IgD-negative memory B cell (primary cell): Measurements from ENCODE around the gene NCKAP5. TPM values are rescaled to one million over a fixed set of nuclear protein-coding genes. Genes with fewer than 3 reads are reported as not detected.

Experiments used
- H3K27ac Mint-ChIP-seq, 3 donors: one replicate each; pipeline ENCODE4 v1.8.0; 2020 to 2022; ENCODE audit warnings: mild to moderate bottlenecking in 3 of 3, mixed read lengths in 3 of 3, moderate library complexity in 1 of 3
- H3K27me3 Mint-ChIP-seq: one replicate; pipeline ENCODE4 v1.8.0; 2021; ENCODE audit warnings: mixed read lengths
- H3K36me3 Mint-ChIP-seq: one replicate; pipeline ENCODE4 v1.8.0; 2020; ENCODE audit warnings: mild to moderate bottlenecking, mixed read lengths
- H3K4me1 Mint-ChIP-seq, 3 donors: one replicate each; pipeline ENCODE4 v1.8.0; 2020 to 2022; ENCODE audit warnings: mixed read lengths in 3 of 3, mild to moderate bottlenecking in 1 of 3
- H3K4me3 Mint-ChIP-seq, 4 donors: one replicate each; pipeline ENCODE4 v1.8.0; 2020 to 2022; ENCODE audit warnings: mild to moderate bottlenecking in 4 of 4, mixed read lengths in 4 of 4, moderate library complexity in 3 of 4
- H3K9me3 Mint-ChIP-seq, 3 donors: one replicate each; pipeline ENCODE4 v1.8.0; 2020 to 2021; ENCODE audit warnings: mixed read lengths in 3 of 3, mild to moderate bottlenecking in 1 of 3
- polyA plus RNA-seq: library from polyadenylated mRNA; unstranded; fragments of 300-500 nt; fragmentation: Illumina TruSeq; gene quantifications from one replicate; pipeline ENCODE4 v1.2.3, GENCODE V29; 2021

The NCKAP5 gene
- polyA plus RNA-seq, 1 donor from 2014 or later = not detected

DNA sequence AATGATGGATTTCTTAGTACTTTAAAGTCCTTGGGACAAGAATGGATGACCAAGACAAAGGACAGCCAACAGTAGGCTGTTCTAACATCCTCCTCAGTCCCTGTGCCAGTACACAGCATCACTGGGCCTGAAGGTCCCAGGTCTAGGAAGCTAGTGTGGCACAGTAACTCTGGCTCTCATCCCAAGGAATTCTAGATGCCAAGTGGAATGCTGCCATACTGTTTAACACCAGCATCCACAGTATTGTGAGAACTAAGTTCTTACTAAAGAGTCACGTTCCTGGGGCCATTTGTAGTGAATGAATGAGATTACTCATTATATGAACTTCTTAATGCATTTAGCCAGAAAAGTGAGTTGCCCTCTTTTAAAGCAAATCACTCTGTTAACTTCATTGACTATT is 830.0 kb downstream of the NCKAP5 start:
- H3K4me3 Mint-ChIP-seq = no peak overlapping the region
- H3K36me3 Mint-ChIP-seq = no peaks in the 10 kb centered on the region
- no peak overlapping the region for H3K27ac Mint-ChIP-seq
- H3K4me1 Mint-ChIP-seq = no peaks in the 10 kb centered on the region
- no peaks in the 10 kb centered on the region for H3K9me3 Mint-ChIP-seq
- H3K27me3 Mint-ChIP-seq = no peaks in the 10 kb centered on the region

DNA sequence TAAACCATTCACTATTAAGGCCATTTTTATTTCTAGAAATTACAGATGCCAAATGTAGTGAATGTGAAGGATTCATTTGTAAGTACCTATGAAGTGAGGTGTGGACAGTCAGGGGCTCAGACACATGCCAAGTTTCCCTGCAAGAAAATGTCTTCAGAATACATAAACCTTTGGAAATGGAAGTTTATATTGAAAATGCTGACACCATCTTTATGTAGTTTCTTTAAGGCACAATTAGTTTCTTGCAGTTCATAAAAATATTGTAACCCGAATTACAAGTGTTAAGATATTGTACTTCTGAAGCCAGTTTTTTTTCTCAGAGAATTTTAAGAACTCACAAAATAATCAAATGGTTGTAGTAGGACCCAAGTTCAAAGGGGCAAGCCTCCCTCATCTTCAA is 832.2 kb downstream of the NCKAP5 start:
- Mint-ChIP-seq H3K27ac (no peak overlapping the region), H3K4me3 (no peak overlapping the region), H3K27me3 (no peaks in the 10 kb centered on the region)

DNA sequence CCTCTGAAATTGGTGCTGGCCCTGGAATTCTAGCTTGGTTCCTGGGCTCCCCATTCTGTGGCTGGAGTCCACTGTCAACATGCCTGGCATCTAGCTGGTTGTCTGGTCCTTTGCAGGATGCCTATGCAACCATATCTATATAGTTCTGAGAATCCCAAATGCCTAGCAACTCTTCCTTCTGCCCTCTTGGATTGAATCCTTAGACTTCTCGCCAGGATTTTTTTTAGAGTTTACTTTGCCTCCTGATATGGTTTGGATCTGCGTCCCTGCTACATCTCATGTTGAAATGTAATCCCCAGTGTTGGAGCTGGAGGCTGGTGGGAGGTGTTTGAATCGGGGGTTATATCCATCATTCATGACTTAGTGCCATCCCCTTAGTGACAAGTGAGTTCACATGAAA is 833.3 kb downstream of the NCKAP5 start:
- H3K4me3 Mint-ChIP-seq = no peak overlapping the region
- H3K9me3 Mint-ChIP-seq = peaks cover 0 to 3% (median 2%) of the 10 kb centered on the region in 3 donors
- H3K27me3 Mint-ChIP-seq = no peaks in the 10 kb centered on the region
- H3K27ac Mint-ChIP-seq = no peak overlapping the region
- H3K4me1 Mint-ChIP-seq = no peaks in the 10 kb centered on the region
- H3K36me3 Mint-ChIP-seq = no peaks in the 10 kb centered on the region

More for the DNA sequence above, 832.2 kb downstream of the NCKAP5 start:
- H3K4me1 Mint-ChIP-seq = no peaks in the 10 kb centered on the region
- H3K9me3 Mint-ChIP-seq = peaks cover 0 to 3% (median 2%) of the 10 kb centered on the region in 3 donors
- H3K36me3 Mint-ChIP-seq = no peaks in the 10 kb centered on the region

DNA sequence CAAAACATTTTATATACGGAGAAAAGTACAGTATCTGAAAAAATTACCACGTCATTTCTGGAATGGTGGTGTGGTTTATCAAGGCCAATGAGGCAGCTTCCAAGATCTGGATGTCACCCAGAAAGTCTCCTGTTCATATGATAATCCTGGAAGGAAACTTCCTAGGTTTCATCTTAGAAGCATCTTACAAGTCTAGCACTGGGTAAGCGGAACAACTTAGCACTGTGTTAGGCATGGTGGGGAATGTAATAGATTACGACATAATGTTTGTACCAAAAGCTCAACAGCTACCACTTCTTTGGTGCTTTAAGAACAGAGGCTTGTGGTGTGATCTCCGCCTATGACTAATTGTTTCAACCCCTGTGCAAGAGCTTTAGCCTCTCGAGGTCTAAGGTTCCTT is 835.2 kb downstream of the NCKAP5 start:
- Mint-ChIP-seq H3K9me3 (peaks cover 0 to 3% (median 2%) of the 10 kb centered on the region in 3 donors), H3K4me1 (no peaks in the 10 kb centered on the region), H3K36me3 (no peaks in the 10 kb centered on the region), H3K4me3 (no peak overlapping the region), H3K27ac (no peak overlapping the region), H3K27me3 (no peaks in the 10 kb centered on the region)

DNA sequence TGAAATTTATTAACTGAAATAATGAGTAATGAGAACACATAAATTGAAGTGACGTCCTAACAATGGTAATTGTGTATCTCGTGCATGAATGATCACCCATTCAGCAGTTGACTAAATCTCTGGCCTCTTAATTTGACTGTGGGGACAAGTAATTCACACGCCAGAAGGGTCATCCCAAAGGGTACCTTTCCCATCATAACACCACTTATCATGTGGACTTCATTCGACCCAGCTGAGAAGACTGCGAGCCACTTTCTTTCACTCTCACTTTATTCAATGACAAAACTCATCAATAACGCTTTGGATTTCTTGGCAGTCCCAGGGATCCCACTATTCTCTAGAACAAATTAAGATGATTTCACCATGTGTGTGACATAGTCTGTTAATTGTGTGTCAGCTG is 835.6 kb downstream of the NCKAP5 start:
- no peaks in the 10 kb centered on the region for H3K36me3 Mint-ChIP-seq
- peaks cover 0 to 3% (median 2%) of the 10 kb centered on the region in 3 donors for H3K9me3 Mint-ChIP-seq
- H3K4me3 Mint-ChIP-seq = no peak overlapping the region
- no peak overlapping the region for H3K27ac Mint-ChIP-seq
- H3K4me1 Mint-ChIP-seq = no peaks in the 10 kb centered on the region
- H3K27me3 Mint-ChIP-seq = no peaks in the 10 kb centered on the region

DNA sequence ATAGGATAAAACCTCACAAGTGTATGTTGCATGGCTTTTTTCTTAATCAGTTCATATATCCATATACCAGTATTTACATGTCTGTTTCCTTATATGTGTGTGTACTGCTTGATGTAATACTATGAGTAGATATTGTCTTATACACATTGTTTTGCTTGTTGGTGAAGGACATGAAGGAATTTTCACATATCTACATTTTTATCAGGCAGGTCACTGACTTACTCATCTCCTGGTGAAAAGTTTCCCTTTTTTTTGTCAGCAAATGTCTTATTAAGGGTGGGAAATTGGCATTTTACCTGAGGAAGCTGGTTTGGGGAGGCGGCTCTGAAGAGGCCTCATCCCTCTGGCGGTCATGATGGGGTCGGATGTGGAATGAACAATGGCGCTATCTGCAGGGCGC is 836.8 kb downstream of the NCKAP5 start:
- Mint-ChIP-seq H3K27ac (no peak overlapping the region), H3K36me3 (no peaks in the 10 kb centered on the region), H3K9me3 (peaks cover 0 to 3% (median 2%) of the 10 kb centered on the region in 3 donors), H3K4me3 (no peak overlapping the region), H3K27me3 (peaks cover 2% of the 10 kb centered on the region), H3K4me1 (no peaks in the 10 kb centered on the region)

DNA sequence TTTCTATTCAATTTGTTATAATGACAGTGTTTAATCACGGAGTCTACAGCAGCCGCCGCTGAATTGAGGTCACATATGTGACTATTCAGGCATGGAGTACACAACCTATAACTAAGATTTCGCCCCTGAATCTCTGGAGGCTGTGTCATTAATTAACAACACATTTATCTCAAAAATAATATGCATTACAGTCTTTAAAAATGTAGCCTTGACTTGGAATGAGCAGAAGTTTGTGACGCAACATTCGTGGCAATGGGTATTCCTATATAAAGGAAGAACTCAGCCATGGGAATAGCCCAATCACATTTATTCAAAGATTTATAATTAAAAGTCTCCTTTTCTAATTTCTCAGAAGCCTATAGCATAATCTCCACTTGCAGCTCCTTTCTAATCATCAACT is 837.7 kb downstream of the NCKAP5 start:
- peaks cover 0 to 3% (median 2%) of the 10 kb centered on the region in 3 donors for H3K9me3 Mint-ChIP-seq
- H3K27ac Mint-ChIP-seq = no peak overlapping the region
- peaks cover 2% of the 10 kb centered on the region for H3K27me3 Mint-ChIP-seq
- H3K36me3 Mint-ChIP-seq = no peaks in the 10 kb centered on the region
- H3K4me3 Mint-ChIP-seq = no peak overlapping the region
- H3K4me1 Mint-ChIP-seq = no peaks in the 10 kb centered on the region

DNA sequence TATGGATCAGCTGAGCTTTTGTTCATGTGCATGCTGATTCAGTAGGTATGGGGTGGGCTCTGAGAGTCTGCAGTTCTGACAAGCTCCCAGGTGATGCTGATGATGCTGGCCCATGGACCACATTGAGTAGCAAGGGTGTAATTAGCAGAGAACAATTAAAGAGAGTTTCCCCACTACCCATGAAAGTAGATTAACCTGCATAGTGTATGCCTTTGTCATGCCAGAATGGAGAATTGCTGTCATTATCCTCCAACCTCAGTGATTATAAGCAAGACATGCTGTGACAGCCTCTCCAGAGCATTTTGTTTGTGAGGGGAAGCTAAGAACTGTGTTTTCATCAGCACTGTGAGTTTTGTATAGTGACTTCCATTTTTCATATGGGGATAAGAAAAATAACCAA is 838.7 kb downstream of the NCKAP5 start:
- no peak overlapping the region for H3K4me3 Mint-ChIP-seq
- H3K27me3 Mint-ChIP-seq = peaks cover 2% of the 10 kb centered on the region
- H3K27ac Mint-ChIP-seq = no peak overlapping the region
- peaks cover 0 to 3% (median 2%) of the 10 kb centered on the region in 3 donors for H3K9me3 Mint-ChIP-seq
- no peaks in the 10 kb centered on the region for H3K36me3 Mint-ChIP-seq
- no peaks in the 10 kb centered on the region for H3K4me1 Mint-ChIP-seq

DNA sequence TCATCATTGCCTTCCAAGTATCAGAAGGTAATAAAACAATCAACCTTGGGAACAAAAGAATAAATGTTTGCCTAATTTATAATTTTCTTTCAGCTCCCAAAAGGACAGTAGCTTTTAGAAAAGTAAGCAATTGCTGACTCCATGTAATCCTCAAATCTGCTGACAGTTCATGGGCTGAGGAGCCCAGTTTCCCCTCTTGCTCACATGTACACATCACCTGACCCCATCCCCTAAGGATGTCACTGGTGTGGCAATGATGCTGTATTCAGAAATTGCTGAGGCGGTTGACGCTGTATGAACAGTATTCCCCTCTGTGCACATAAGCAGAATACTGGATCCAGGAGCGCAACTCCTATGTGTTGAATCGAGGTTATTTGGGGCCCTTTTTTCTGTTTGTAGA is 842.1 kb downstream of the NCKAP5 start:
- Mint-ChIP-seq H3K4me1 (peaks cover 0 to 1% (median 0%) of the 10 kb centered on the region in 3 donors), H3K9me3 (peaks cover 0 to 2% (median 0%) of the 10 kb centered on the region in 3 donors), H3K27me3 (peaks cover 2% of the 10 kb centered on the region), H3K27ac (no peak overlapping the region), H3K36me3 (peaks cover 4% of the 10 kb centered on the region), H3K4me3 (no peak overlapping the region)

DNA sequence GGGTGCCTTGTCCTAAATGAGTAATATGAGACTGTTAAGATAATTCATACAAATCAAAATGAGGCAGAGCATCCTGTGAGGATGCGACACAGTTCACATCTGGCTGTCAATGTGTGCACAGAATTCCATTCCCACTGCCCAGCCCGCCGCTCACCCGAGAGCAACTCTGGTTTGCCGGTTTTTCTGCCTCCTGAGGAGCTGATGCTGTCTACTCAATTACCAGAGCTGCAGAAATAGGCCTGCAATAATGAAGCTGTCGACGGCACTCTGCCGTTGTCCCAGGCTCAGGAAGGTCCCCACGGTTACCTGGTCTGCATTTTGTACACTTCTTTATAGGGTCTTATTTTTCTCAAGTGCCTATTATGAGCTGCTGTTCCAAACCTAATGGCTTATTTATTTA is 842.5 kb downstream of the NCKAP5 start:
- no peak overlapping the region for H3K4me3 Mint-ChIP-seq
- no peak overlapping the region for H3K27ac Mint-ChIP-seq
- H3K36me3 Mint-ChIP-seq = peaks cover 4% of the 10 kb centered on the region
- peaks cover 0 to 2% (median 0%) of the 10 kb centered on the region in 3 donors for H3K9me3 Mint-ChIP-seq
- peaks cover 2% of the 10 kb centered on the region for H3K27me3 Mint-ChIP-seq
- peaks cover 0 to 1% (median 0%) of the 10 kb centered on the region in 3 donors for H3K4me1 Mint-ChIP-seq

DNA sequence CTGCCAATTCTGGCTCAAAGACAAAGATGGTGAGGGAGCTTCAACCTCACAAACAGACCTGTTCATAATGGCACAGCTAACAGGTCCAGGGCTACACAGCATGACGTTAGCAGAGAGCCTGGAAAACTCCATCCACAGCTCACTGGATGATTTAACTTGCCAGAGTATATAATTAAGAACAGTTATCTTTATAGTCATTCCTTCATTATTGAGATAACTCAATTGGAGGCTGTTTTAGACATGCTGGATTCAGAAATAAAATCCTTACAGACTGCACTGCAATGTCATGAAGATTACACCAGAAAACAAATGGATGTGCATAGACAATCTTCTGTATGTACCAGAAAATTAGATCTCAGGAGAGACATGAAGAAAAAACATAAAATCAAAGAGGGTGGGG is 843.1 kb downstream of the NCKAP5 start:
- H3K4me1 Mint-ChIP-seq = peaks cover 0 to 1% (median 0%) of the 10 kb centered on the region in 3 donors
- H3K36me3 Mint-ChIP-seq = peaks cover 4% of the 10 kb centered on the region
- peaks cover 0 to 2% (median 0%) of the 10 kb centered on the region in 3 donors for H3K9me3 Mint-ChIP-seq
- peaks cover 2% of the 10 kb centered on the region for H3K27me3 Mint-ChIP-seq
- no peak overlapping the region for H3K4me3 Mint-ChIP-seq
- no peak overlapping the region for H3K27ac Mint-ChIP-seq

DNA sequence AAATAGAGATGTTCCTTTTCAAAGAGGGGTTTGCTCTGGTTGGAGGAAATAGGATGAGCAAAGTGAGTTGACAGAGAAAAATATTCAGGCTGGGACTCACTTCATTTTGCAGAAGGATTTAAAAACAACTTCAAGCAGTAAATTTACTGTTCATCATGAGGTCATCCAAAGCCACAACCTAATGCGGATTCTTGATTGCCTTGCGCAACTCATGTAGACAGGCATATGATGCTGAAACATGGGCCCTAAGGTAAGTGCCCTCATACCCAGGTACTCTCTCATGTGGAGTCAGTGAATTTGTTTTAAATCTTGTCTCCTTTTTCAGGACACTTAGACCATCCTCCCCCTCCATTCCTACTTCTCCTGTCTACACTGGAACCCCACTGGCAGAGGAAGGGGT is 846.3 kb downstream of the NCKAP5 start:
- Mint-ChIP-seq H3K9me3 (peaks cover 0 to 2% (median 2%) of the 10 kb centered on the region in 3 donors), H3K27ac (no peak overlapping the region), H3K4me1 (peaks cover 0 to 1% (median 0%) of the 10 kb centered on the region in 3 donors), H3K4me3 (no peak overlapping the region), H3K27me3 (peaks cover under 1% of the 10 kb centered on the region), H3K36me3 (peaks cover 4% of the 10 kb centered on the region)

DNA sequence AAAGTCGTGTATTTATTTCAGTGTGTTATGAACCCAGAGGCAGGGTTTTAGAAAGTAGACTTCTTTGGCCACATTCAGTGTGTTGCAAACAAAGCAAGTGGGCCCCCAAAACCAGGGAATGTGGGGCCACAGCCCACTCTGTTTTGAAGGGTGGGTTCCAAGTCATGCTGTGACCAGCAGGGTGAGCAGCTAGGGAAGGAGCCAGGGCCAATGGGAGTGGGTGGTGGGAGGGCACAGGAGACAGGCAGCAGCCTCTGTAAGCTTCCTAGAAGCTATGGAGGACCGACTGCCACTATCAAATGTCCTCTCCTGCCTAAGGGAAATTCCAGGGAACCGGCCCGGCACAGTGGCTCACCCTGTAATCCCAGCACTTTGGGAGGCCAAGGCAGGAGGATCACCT is 847.9 kb downstream of the NCKAP5 start:
- Mint-ChIP-seq H3K36me3 (peaks cover 4% of the 10 kb centered on the region), H3K27ac (no peak overlapping the region)

DNA sequence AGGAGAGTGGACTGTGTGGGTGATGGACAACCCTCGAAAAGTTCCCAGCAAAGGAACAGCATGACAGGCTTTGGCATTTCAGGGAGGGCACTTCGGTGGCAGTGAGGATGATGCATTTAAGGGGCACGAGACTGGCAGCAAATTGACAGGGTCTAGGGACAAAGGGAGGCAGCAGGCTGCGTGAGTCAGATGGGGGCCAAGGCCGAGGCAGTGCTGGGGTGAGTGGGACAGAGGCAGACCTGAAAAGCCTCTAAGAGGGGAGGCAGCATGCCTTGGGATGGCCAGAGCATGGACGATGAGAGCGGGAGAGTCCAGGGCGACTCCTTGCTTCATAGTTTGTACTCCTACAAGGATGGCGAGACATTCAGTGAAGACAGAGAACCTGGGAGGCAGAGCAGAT is 848.8 kb downstream of the NCKAP5 start:
- Mint-ChIP-seq H3K4me3 (no peak overlapping the region), H3K4me1 (peaks cover 0 to 7% (median 1%) of the 10 kb centered on the region in 3 donors)

More for the DNA sequence above, 847.9 kb downstream of the NCKAP5 start:
- no peak overlapping the region for H3K4me3 Mint-ChIP-seq
- H3K4me1 Mint-ChIP-seq = peaks cover 0 to 3% (median 1%) of the 10 kb centered on the region in 3 donors
- peaks cover 0 to 2% (median 2%) of the 10 kb centered on the region in 3 donors for H3K9me3 Mint-ChIP-seq
- H3K27me3 Mint-ChIP-seq = peaks cover 2% of the 10 kb centered on the region

DNA sequence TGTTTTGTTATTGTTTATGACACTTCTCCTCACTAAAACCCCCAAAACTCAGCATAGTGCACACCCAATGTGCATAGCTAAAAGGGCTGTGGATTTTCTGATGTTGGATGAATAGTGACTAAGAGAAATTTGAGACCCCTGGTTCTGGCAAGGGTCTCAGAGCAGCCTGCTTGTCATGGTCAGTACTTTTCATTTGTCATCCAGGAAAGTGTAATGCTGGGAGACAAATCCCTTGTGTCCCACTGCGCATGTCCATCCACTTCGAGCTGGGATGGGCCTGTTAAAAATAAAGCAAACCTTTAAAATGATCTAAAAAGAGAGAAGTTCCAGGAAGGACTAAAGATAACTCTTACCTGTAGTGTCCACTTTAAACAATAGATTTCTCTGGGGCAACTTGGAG is 851.3 kb downstream of the NCKAP5 start:
- Mint-ChIP-seq H3K27ac (no peak overlapping the region), H3K4me3 (no peak overlapping the region), H3K4me1 (peaks cover 0 to 7% (median 0%) of the 10 kb centered on the region in 3 donors), H3K9me3 (peaks cover 0 to 2% (median 2%) of the 10 kb centered on the region in 3 donors), H3K36me3 (no peaks in the 10 kb centered on the region), H3K27me3 (peaks cover 3% of the 10 kb centered on the region)

More for the DNA sequence above, 848.8 kb downstream of the NCKAP5 start:
- peak overlapping the region in 1 of 3 donors; percentile 46 for H3K27ac Mint-ChIP-seq
- peaks cover 3% of the 10 kb centered on the region for H3K27me3 Mint-ChIP-seq
- H3K36me3 Mint-ChIP-seq = peaks cover 4% of the 10 kb centered on the region
- peaks cover 0 to 2% (median 2%) of the 10 kb centered on the region in 3 donors for H3K9me3 Mint-ChIP-seq
